NCI-H460 (cell line): ENCODE results near the gene RND2. TPM values are rescaled to one million over a fixed set of nuclear protein-coding genes. Genes with fewer than 3 reads are reported as not detected.
A peak's percentile ranks its signal among the peaks of the same experiment; 100 is the strongest.
"Not testable (repeated sequence)": the region's sequence is repeated elsewhere in the genome, so short reads cannot be mapped to it uniquely, and the experiment has no call there.

ENCODE experiments used
- DNase-seq: peaks from one replicate; pipeline ENCODE4 v3.0.0-alpha.2; 2016; ENCODE audit warnings: low read depth; ENCODE audit errors: extremely low read depth
- polyA plus RNA-seq: library from polyadenylated mRNA; depleted of rRNA; stranded (reverse); fragments of >200 nt; gene quantifications from 2 replicates; pipeline ENCODE4 v1.2.3, GENCODE V29; 2014; cell fraction: nucleus; rRNA removed
- total RNA-seq: library from RNA; depleted of rRNA; stranded (reverse); fragments of >200 nt; shearing (Covaris generic); gene quantifications from 2 replicates; pipeline ENCODE4 v1.2.3, GENCODE V29; 2014; rRNA removed

The RND2 gene
- total RNA-seq, result not detected in 2 replicates
- polyA plus RNA-seq, result not detected in 2 replicates

GRCh38 chr17:43024407-43025289 lies at the start of gene RND2:
Gene RND2 (plus strand): TSS chr17:43025231. CDS start chr17:43025348, 117 bp downstream.
- peak; percentile 89 for DNase-seq

- DNase-seq, result no peak
Observed at GRCh38 chr17:42975265-42975664, 49.8 kb upstream of the RND2 start.

- not testable (repeated sequence) for DNase-seq
Observed at GRCh38 chr17:42975701-42976100, 49.3 kb upstream of the RND2 start.

- no peak for DNase-seq
Observed at GRCh38 chr17:42979511-42980273, 45.3 kb upstream of the RND2 start, which contains the start of gene PTGES3L. Gene PTGES3L (minus strand): TSS chr17:42980080. CDS start chr17:42980053, 27 bp downstream.

- DNase-seq, result peak; percentile 86
Observed at GRCh38 chr17:42980274-42980765, 44.7 kb upstream of the RND2 start, which contains the start of gene RUNDC1. Gene RUNDC1 (plus strand): TSS chr17:42980565. CDS start chr17:42980577, 12 bp downstream.

GRCh38 chr17:42980766-42981397 lies 44.1 kb upstream of the RND2 start:
- no peak for DNase-seq

- DNase-seq, result no peak
Observed at GRCh38 chr17:42982266-42982665, 42.8 kb upstream of the RND2 start.

GRCh38 chr17:42985225-42985624 lies 39.8 kb upstream of the RND2 start:
- DNase-seq, result no peak

- DNase-seq, result no peak
Observed at GRCh38 chr17:42989141-42989540, 35.9 kb upstream of the RND2 start.

- peak; percentile 43 for DNase-seq
Observed at GRCh38 chr17:42989726-42990652, 35.0 kb upstream of the RND2 start.

GRCh38 chr17:42991471-42991870 lies 33.6 kb upstream of the RND2 start:
- no peak for DNase-seq

- DNase-seq, result no peak
Observed at GRCh38 chr17:42992872-42993271, 32.2 kb upstream of the RND2 start.

GRCh38 chr17:42993913-42994312 lies 31.1 kb upstream of the RND2 start:
- not testable (repeated sequence) for DNase-seq

- no peak for DNase-seq
Observed at GRCh38 chr17:42997390-42997983, 27.5 kb upstream of the RND2 start.

GRCh38 chr17:42997984-42998938 lies 26.8 kb upstream of the RND2 start, which contains the start of gene RPL27:
Gene RPL27 (plus strand): TSS chr17:42998419. CDS start chr17:42998751, 332 bp downstream.
- peak; percentile 100 for DNase-seq

GRCh38 chr17:42999003-42999525 lies 26.0 kb upstream of the RND2 start:
- no peak for DNase-seq

- not testable (repeated sequence) for DNase-seq
Observed at GRCh38 chr17:43000894-43001293, 24.1 kb upstream of the RND2 start.
